ENCODE data around the gene MADD.

MADD gene

GRCh38 chr11:47356998-47357329, 87.0 kb downstream of the MADD start:
- Histone ChIP-seq H2AFZ (no peak overlapping the region), H3K27ac (no peak overlapping the region), H3K9me3 (ENCODE audit: control insufficient read depth, low read length) (no peaks in the 10 kb centered on the region), H3K4me3 (ENCODE audit: low read depth, low read length) (no peak overlapping the region), H3K4me1 (peaks cover 3% of the 10 kb centered on the region), H3K9ac (no peak overlapping the region), H3K36me3 (ENCODE audit: control insufficient read depth, insufficient read depth, low read length) (no peaks in the 10 kb centered on the region), H3K4me2 (ENCODE audit: low read length) (no peak overlapping the region), H3K27me3 (ENCODE audit: control insufficient read depth, insufficient read depth, low read length) (no peaks in the 10 kb centered on the region), H3K79me2 (no peaks in the 10 kb centered on the region)
- TF ChIP-seq CTCF (IDR thresholded peaks at IDR 0.05): no peak

- H3K4me1 ChIP-seq: peaks cover 3% of the 10 kb centered on the region
- H3K9ac ChIP-seq: no peak overlapping the region
- no peak for TF ChIP-seq CTCF (IDR thresholded peaks at IDR 0.05)
- H3K27ac ChIP-seq: no peak overlapping the region
- no peaks in the 10 kb centered on the region for H3K27me3 ChIP-seq (ENCODE audit: control insufficient read depth, insufficient read depth, low read length)
- no peaks in the 10 kb centered on the region for H3K79me2 ChIP-seq
- no peaks in the 10 kb centered on the region for H3K36me3 ChIP-seq (ENCODE audit: control insufficient read depth, insufficient read depth, low read length)
- H2AFZ ChIP-seq: no peak overlapping the region
- H3K4me3 ChIP-seq (ENCODE audit: low read depth, low read length): no peak overlapping the region
- no peak overlapping the region for H3K4me2 ChIP-seq (ENCODE audit: low read length)
- no peaks in the 10 kb centered on the region for H3K9me3 ChIP-seq (ENCODE audit: control insufficient read depth, low read length)
These were observed 88.2 kb downstream of the MADD start for GRCh38 chr11:47357985-47358730.

GRCh38 chr11:47358731-47359051, 88.8 kb downstream of the MADD start:
- H3K4me2 ChIP-seq (ENCODE audit: low read length): no peak overlapping the region
- H3K36me3 ChIP-seq (ENCODE audit: control insufficient read depth, insufficient read depth, low read length): no peaks in the 10 kb centered on the region
- H3K9ac ChIP-seq: no peak overlapping the region
- no peaks in the 10 kb centered on the region for H3K27me3 ChIP-seq (ENCODE audit: control insufficient read depth, insufficient read depth, low read length)
- H3K4me1 ChIP-seq: peaks cover 3% of the 10 kb centered on the region
- H3K4me3 ChIP-seq (ENCODE audit: low read depth, low read length): no peak overlapping the region
- H3K9me3 ChIP-seq (ENCODE audit: control insufficient read depth, low read length): no peaks in the 10 kb centered on the region
- H2AFZ ChIP-seq: no peak overlapping the region
- H3K79me2 ChIP-seq: no peaks in the 10 kb centered on the region
- no peak overlapping the region for H3K27ac ChIP-seq
- no peak for TF ChIP-seq CTCF (IDR thresholded peaks at IDR 0.05)

- no peaks in the 10 kb centered on the region for H3K9me3 ChIP-seq (ENCODE audit: control insufficient read depth, low read length)
- peaks cover 3% of the 10 kb centered on the region for H3K4me1 ChIP-seq
- H3K9ac ChIP-seq: no peak overlapping the region
- no peak overlapping the region for H2AFZ ChIP-seq
- no peak overlapping the region for H3K4me3 ChIP-seq (ENCODE audit: low read depth, low read length)
- no peaks in the 10 kb centered on the region for H3K27me3 ChIP-seq (ENCODE audit: control insufficient read depth, insufficient read depth, low read length)
- no peaks in the 10 kb centered on the region for H3K79me2 ChIP-seq
- no peak for TF ChIP-seq CTCF (IDR thresholded peaks at IDR 0.05)
- H3K36me3 ChIP-seq (ENCODE audit: control insufficient read depth, insufficient read depth, low read length): no peaks in the 10 kb centered on the region
- H3K27ac ChIP-seq: no peak overlapping the region
- H3K4me2 ChIP-seq (ENCODE audit: low read length): no peak overlapping the region
These were observed 89.2 kb downstream of the MADD start for GRCh38 chr11:47359162-47359561.

- H3K9ac ChIP-seq: no peak overlapping the region
- H3K27ac ChIP-seq: no peak overlapping the region
- TF ChIP-seq CTCF (IDR thresholded peaks at IDR 0.05): no peak
- no peaks in the 10 kb centered on the region for H3K27me3 ChIP-seq (ENCODE audit: control insufficient read depth, insufficient read depth, low read length)
- peaks cover 2% of the 10 kb centered on the region for H3K4me1 ChIP-seq
- no peaks in the 10 kb centered on the region for H3K79me2 ChIP-seq
- no peak overlapping the region for H3K4me2 ChIP-seq (ENCODE audit: low read length)
- no peaks in the 10 kb centered on the region for H3K36me3 ChIP-seq (ENCODE audit: control insufficient read depth, insufficient read depth, low read length)
- H2AFZ ChIP-seq: no peak overlapping the region
- no peaks in the 10 kb centered on the region for H3K9me3 ChIP-seq (ENCODE audit: control insufficient read depth, low read length)
- no peak overlapping the region for H3K4me3 ChIP-seq (ENCODE audit: low read depth, low read length)
These were observed 89.7 kb downstream of the MADD start for GRCh38 chr11:47359586-47359985.
